T-helper 17 cell (primary cell): Measurements from ENCODE around the gene ADD1. TPM values are rescaled to one million over a fixed set of nuclear protein-coding genes. Genes with fewer than 3 reads are reported as not detected.

Source experiments
- ATAC-seq: fragments of 150-1000 bp; cut with Tn5 transposase; 2 replicates; pipeline ENCODE4 v1.10.0; 2021; ENCODE audit warnings: mild to moderate bottlenecking, moderate library complexity
- DNase-seq, 3 donors: peaks; one replicate each; pipeline versions ENCODE4 v3.0.0 to v3.0.0-alpha.2; 2020 to 2021
- H3K9me3 ChIP-seq: one replicate; pipeline ENCODE4 v1.7.0; 2013; ENCODE audit warnings: low read length, mild to moderate bottlenecking; ENCODE audit not compliant: control insufficient read depth, poor library complexity, severe bottlenecking
- H3K27ac Mint-ChIP-seq: one replicate; pipeline ENCODE4 v1.8.0; 2022; ENCODE audit warnings: mild to moderate bottlenecking, moderate library complexity, mixed read lengths
- H3K27me3 Mint-ChIP-seq: one replicate; pipeline ENCODE4 v1.8.0; 2022; ENCODE audit warnings: mixed read lengths
- H3K36me3 Mint-ChIP-seq: one replicate; pipeline ENCODE4 v1.8.0; 2022; ENCODE audit warnings: low read depth, mixed read lengths
- H3K4me1 Mint-ChIP-seq: one replicate; pipeline ENCODE4 v1.8.0; 2022; ENCODE audit warnings: mild to moderate bottlenecking, mixed read lengths
- H3K4me3 Mint-ChIP-seq: one replicate; pipeline ENCODE4 v1.8.0; 2022; ENCODE audit warnings: mild to moderate bottlenecking, moderate library complexity, mixed read lengths
- total RNA-seq, 4 donors: library from RNA in 2 of 4; stranded (reverse) in 2 of 4; gene quantifications; one replicate each; pipeline ENCODE4 v1.2.3 and lab custom pipeline; 2022 to 2026

ADD1 gene
- total RNA-seq, 2 donors from 2014 or later = 211 to 228 TPM

DNA sequence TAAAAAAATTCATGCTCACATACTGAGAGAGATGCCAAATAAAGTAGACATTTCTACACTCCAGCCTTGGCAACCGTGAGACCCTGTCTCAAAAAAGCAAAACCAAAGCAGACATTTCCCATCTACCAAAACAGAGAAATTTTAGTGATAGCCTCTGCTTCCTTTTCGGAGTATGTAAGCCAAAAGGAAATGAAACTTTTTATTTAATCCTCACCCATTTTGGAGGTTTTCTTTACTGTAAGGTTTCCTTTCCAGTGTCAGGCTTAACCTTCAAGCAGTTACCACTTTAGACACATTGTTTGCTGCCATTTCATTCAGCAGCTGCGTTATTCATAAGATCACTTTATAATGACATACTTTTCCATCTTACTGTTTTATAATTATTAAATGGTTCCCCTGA is 15.9 kb downstream of the ADD1 start:
- peak; percentile 32 for ATAC-seq
- H3K36me3 Mint-ChIP-seq = peaks cover 4% of the 10 kb centered on the region
- H3K4me3 Mint-ChIP-seq = no peak overlapping the region
- no peaks in the 10 kb centered on the region for H3K9me3 ChIP-seq
- H3K27ac Mint-ChIP-seq = peak overlapping the region; percentile 68
- H3K4me1 Mint-ChIP-seq = peaks cover 55% of the 10 kb centered on the region
- H3K27me3 Mint-ChIP-seq = no peaks in the 10 kb centered on the region
- no peak for DNase-seq

GRCh38 chr4:2860391-2861348 is 17.0 kb downstream of the ADD1 start:
- H3K36me3 Mint-ChIP-seq = peaks cover 4% of the 10 kb centered on the region
- peak overlapping the region; percentile 68 for H3K27ac Mint-ChIP-seq
- H3K9me3 ChIP-seq = no peaks in the 10 kb centered on the region
- no peaks in the 10 kb centered on the region for H3K27me3 Mint-ChIP-seq
- ATAC-seq (no peak), DNase-seq (no peak)
- H3K4me3 Mint-ChIP-seq = no peak overlapping the region
- H3K4me1 Mint-ChIP-seq = peaks cover 58% of the 10 kb centered on the region

DNA sequence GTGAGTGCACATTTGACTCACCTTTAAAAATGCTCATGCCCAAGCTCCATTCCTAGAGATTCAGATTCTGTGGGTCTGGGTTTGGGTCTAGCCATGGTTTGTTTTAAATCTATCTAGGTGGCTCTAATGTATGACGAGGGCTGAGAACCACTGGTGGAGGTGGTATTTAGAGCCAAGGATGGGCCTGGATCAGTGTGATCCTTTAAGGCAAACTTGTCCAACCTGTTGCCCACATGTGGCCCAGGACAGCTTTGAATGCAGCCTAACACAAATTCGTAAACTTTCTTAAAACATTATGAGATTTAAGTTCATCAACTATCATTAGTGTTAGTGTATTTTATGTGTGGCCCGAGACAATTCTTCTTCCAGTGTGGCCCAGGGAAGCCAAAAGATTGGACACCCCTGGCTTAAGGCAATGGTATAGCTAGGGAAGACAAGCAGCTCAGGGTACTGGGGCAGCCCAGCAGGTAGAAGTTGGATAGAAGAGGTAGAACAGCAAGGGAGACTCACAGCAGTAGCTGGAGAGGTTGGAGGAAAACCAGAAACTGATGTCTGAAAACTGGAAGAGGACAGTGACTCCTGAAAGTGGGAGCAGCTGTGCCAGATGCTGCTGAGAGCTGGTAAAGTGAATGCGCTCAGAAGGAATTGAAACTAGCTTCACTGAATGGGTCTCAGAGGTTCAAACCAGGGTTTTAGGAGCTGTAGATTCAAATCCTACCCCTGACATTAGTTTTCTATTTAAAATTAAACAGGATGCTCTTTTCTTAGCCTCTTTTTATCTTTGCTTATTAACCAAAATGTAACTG is 18.2 kb downstream of the ADD1 start:
- no peaks in the 10 kb centered on the region for H3K9me3 ChIP-seq
- Mint-ChIP-seq H3K36me3 (peaks cover 4% of the 10 kb centered on the region), H3K27ac (peak overlapping the region; percentile 65), H3K4me1 (peaks cover 56% of the 10 kb centered on the region), H3K27me3 (no peaks in the 10 kb centered on the region), H3K4me3 (no peak overlapping the region)
- DNase-seq (no peak), ATAC-seq (no peak)

- DNase-seq (no peak), ATAC-seq (no peak)
- Mint-ChIP-seq H3K27me3 (no peaks in the 10 kb centered on the region), H3K27ac (peak overlapping the region; percentile 65), H3K36me3 (peaks cover 4% of the 10 kb centered on the region), H3K4me1 (peaks cover 62% of the 10 kb centered on the region), H3K4me3 (no peak overlapping the region)
- no peaks in the 10 kb centered on the region for H3K9me3 ChIP-seq
These were observed 18.9 kb downstream of the ADD1 start for GRCh38 chr4:2862528-2862927.

- no peak for ATAC-seq
- Mint-ChIP-seq H3K4me1 (peaks cover 65% of the 10 kb centered on the region), H3K36me3 (peaks cover 4% of the 10 kb centered on the region), H3K27me3 (no peaks in the 10 kb centered on the region), H3K4me3 (no peak overlapping the region), H3K27ac (no peak overlapping the region)
- H3K9me3 ChIP-seq = no peaks in the 10 kb centered on the region
- DNase-seq = no peak
These were observed 20.0 kb downstream of the ADD1 start for GRCh38 chr4:2863649-2864048.

- DNase-seq = no peak
- H3K9me3 ChIP-seq = no peaks in the 10 kb centered on the region
- Mint-ChIP-seq H3K27ac (peak overlapping the region; percentile 82), H3K4me3 (no peak overlapping the region), H3K4me1 (peaks cover 66% of the 10 kb centered on the region), H3K36me3 (peaks cover 4% of the 10 kb centered on the region), H3K27me3 (no peaks in the 10 kb centered on the region)
- no peak for ATAC-seq
These were observed 21.6 kb downstream of the ADD1 start for GRCh38 chr4:2865196-2865780.

DNA sequence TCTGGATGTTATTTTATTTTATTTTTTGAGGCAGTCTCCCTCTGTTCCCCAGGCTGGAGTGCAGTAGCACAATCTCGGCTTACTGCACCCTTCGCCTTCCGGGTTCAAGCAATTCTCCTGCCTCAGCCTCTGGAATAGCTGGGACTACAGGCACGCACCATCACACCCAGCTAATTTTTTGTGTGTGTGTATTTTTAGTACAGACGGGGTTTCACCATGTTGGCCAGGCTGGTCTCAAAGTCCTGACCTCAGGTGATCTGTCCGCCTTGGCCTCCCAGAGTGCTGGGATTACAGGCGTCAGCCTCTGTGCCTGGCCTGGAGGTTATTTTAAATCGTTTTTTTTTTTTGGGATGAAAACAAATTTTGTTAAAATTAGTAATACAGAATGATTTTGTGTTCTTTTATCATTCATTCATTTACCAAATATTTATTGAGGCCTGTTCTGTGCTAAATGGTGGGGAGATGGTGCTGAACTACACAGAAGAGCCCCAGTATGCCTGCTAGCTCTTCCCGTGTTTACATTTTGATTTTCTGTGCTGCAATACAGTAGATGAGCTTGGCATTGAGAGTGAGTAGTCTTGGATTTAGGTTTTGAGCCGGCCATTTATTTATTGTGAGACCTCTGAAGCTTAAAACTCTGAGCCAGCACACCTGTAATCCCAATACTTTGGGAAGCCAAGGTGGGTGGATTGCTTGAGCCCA is 22.7 kb downstream of the ADD1 start:
- H3K9me3 ChIP-seq = no peaks in the 10 kb centered on the region
- peaks cover 57% of the 10 kb centered on the region for H3K4me1 Mint-ChIP-seq
- ATAC-seq = no peak
- no peak overlapping the region for H3K4me3 Mint-ChIP-seq
- no peak for DNase-seq
- H3K27ac Mint-ChIP-seq = no peak overlapping the region
- no peaks in the 10 kb centered on the region for H3K36me3 Mint-ChIP-seq
- H3K27me3 Mint-ChIP-seq = no peaks in the 10 kb centered on the region

- Mint-ChIP-seq H3K27ac (peak overlapping the region; percentile 53), H3K36me3 (no peaks in the 10 kb centered on the region), H3K4me1 (peaks cover 53% of the 10 kb centered on the region), H3K4me3 (no peak overlapping the region), H3K27me3 (no peaks in the 10 kb centered on the region)
- H3K9me3 ChIP-seq = no peaks in the 10 kb centered on the region
- DNase-seq = no peak
- no peak for ATAC-seq
These were observed 23.2 kb downstream of the ADD1 start for GRCh38 chr4:2866891-2867290.

DNA sequence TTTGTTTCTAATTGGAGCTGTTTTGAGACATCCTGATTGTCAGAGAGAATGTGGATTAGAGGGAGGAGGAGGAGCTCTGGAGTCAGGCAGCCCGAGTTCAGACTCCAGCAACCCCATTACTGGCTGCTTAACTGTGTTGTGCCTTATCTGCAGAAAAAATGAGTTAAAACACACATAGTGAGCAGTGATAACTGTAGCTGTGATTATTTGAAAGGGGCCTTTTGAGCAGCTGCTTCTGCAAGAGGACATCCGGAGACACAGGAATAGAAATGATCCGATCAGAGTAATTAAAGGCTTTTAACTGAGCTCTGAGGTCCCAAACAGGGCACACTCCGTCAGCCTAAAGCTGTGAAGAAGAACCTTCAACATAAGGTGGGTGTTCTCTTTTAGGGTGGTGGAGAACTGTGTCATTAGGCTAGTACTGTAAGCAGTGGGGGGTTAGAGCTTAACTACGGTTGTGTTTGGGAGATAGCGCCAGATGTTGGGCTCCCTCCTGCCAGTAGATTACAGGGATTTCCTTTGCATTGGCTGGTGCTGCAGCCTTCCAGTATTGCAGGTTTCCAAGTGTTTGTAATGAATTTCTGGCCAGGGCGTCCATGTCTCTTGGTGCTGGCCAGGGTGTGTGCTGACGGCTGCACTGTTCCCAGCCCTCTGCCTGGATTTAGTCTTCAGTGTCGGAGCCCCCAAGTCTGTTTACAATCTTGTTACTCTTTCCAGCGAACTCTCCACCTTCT is 24.3 kb downstream of the ADD1 start:
- no peaks in the 10 kb centered on the region for H3K9me3 ChIP-seq
- Mint-ChIP-seq H3K36me3 (no peaks in the 10 kb centered on the region), H3K4me3 (no peak overlapping the region), H3K27me3 (no peaks in the 10 kb centered on the region), H3K27ac (peak overlapping the region; percentile 80), H3K4me1 (peaks cover 46% of the 10 kb centered on the region)
- DNase-seq (no peak), ATAC-seq (no peak)

- H3K9me3 ChIP-seq = no peaks in the 10 kb centered on the region
- Mint-ChIP-seq H3K27me3 (no peaks in the 10 kb centered on the region), H3K27ac (peak overlapping the region; percentile 80), H3K4me3 (no peak overlapping the region), H3K36me3 (no peaks in the 10 kb centered on the region), H3K4me1 (peaks cover 45% of the 10 kb centered on the region)
- ATAC-seq (no peak), DNase-seq (no peak)
These were observed 25.3 kb downstream of the ADD1 start for GRCh38 chr4:2868877-2869487.

- no peak for DNase-seq
- Mint-ChIP-seq H3K36me3 (no peaks in the 10 kb centered on the region), H3K27me3 (no peaks in the 10 kb centered on the region), H3K4me1 (peaks cover 43% of the 10 kb centered on the region), H3K27ac (peak overlapping the region; percentile 80), H3K4me3 (no peak overlapping the region)
- H3K9me3 ChIP-seq = no peaks in the 10 kb centered on the region
- ATAC-seq = no peak
These were observed 26.0 kb downstream of the ADD1 start for GRCh38 chr4:2869659-2870058.

DNA sequence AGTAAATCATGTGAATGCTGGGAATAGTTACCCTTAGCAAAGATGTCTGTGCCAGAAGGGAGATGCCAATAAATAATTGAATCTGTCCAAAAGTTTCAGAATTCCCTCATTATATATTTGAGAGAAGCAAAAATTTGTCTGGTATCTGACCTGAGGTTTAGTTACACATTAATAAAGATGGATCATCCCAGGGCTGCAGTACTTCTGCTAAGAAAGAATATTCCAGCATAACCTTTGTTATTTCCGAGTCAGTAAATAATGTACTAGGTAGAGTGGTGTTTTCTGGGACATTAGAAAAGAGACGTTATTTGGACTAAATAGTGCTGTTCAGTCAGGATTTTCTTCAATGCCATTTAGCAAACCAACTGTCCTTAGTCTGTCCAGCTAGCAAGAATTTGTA is 26.4 kb downstream of the ADD1 start:
- ATAC-seq = no peak
- H3K36me3 Mint-ChIP-seq = no peaks in the 10 kb centered on the region
- H3K9me3 ChIP-seq = no peaks in the 10 kb centered on the region
- H3K4me3 Mint-ChIP-seq = no peak overlapping the region
- no peaks in the 10 kb centered on the region for H3K27me3 Mint-ChIP-seq
- peaks cover 40% of the 10 kb centered on the region for H3K4me1 Mint-ChIP-seq
- H3K27ac Mint-ChIP-seq = peak overlapping the region; percentile 14
- DNase-seq = no peak
